Activated CD8-positive, alpha-beta T cell treated with anti-CD3 and anti-CD28 coated beads, Interleukin-2, amount 10 ng/mL, durations not matched to agents 7 days and 5 days (primary cell): ENCODE results near the gene THAP10. TPM values are rescaled to one million over a fixed set of nuclear protein-coding genes. Genes with fewer than 3 reads are reported as not detected.
"Not testable (repeated sequence)": the region's sequence is repeated elsewhere in the genome, so short reads cannot be mapped to it uniquely, and the experiment has no call there.

Experiments
- ATAC-seq: fragments of 150-1000 bp; cut with Tn5 transposase; one replicate; pipeline ENCODE4 v1.10.0; 2021; ENCODE audit warnings: moderate library complexity
- CTCF ChIA-PET: fragments of 350-600 bp; sonication (Branson Sonifier 250); formaldehyde crosslinking; loops from one replicate; lab custom pipeline; 2021; ENCODE audit warnings: antibody characterized with exemption; lab: Charles Lee
- POLR2A ChIA-PET: fragments of 350-600 bp; sonication (Branson Sonifier 250); formaldehyde crosslinking; loops from one replicate; lab custom pipeline; 2021; ENCODE audit warnings: antibody characterized with exemption; lab: Charles Lee
- DNase-seq: peaks from one replicate; pipeline ENCODE4 v3.0.0-alpha.2; 2020
- H3K27ac Mint-ChIP-seq: one replicate; pipeline ENCODE4 v1.8.0; 2021; ENCODE audit warnings: mild to moderate bottlenecking, mixed read lengths
- H3K27me3 Mint-ChIP-seq: one replicate; pipeline ENCODE4 v1.8.0; 2021; ENCODE audit warnings: low read depth, mixed read lengths
- H3K36me3 Mint-ChIP-seq: one replicate; pipeline ENCODE4 v1.8.0; 2021; ENCODE audit warnings: low read depth, mixed read lengths
- H3K4me1 Mint-ChIP-seq: one replicate; pipeline ENCODE4 v1.8.0; 2021; ENCODE audit warnings: low read depth, mixed read lengths
- H3K4me3 Mint-ChIP-seq: one replicate; pipeline ENCODE4 v1.8.0; 2021; ENCODE audit warnings: mild to moderate bottlenecking, mixed read lengths
- H3K9me3 Mint-ChIP-seq: one replicate; pipeline ENCODE4 v1.8.0; 2022; ENCODE audit warnings: mixed read lengths; ENCODE audit not compliant: insufficient read depth
- total RNA-seq, 2 experiments: library from RNA; stranded (reverse); gene quantifications; one replicate each; pipeline ENCODE4 v1.2.3, GENCODE V29; 2021

THAP10 gene
- total RNA-seq, 2 experiments from 2014 or later = not detected

DNA sequence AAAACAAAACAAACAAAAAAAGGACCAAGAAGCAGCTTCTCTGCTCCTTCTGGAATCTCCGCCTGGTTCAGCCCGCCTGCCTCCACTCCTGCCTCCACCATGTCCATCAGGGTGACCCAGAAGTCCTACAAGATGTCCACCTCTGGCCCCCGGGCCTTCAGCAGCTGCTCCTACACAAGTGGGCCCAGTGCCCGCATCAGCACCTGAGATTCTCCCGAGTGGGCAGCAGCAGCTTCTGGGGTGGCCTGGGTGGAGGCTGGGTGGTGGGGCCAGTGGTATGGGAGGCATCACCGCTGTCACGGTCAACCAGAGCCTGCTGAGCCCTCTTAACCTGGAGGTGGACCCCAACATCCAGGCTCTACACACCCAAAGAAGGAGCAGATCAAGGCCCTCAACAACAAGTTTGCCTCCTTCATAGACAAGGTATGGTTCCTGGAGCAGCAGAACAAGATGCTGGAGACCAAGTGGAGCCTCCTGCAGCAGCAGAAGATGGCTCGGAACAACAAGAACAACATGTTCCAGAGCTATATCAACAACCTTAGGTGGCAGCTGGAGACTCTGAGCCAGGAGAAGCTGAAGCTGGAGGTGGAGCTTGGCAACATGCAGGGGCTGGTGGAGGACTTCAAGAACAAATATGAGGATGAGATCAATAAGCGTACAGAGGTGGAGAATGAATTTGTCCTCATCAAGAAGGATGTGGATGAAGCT lies 33.5 kb downstream of the THAP10 start:
- H3K36me3 Mint-ChIP-seq, H3K4me1 Mint-ChIP-seq, H3K4me3 Mint-ChIP-seq, POLR2A ChIA-PET, CTCF ChIA-PET, ATAC-seq, H3K27ac Mint-ChIP-seq, H3K9me3 Mint-ChIP-seq, DNase-seq: not testable (repeated sequence)
- peaks cover 29% of the 10 kb centered on the region for H3K27me3 Mint-ChIP-seq

GRCh38 chr15:70857562-70858285 lies 34.5 kb downstream of the THAP10 start:
- Mint-ChIP-seq H3K27ac (no peak overlapping the region), H3K4me1 (peaks cover 9% of the 10 kb centered on the region), H3K36me3 (no peaks in the 10 kb centered on the region), H3K4me3 (no peak overlapping the region), H3K27me3 (peaks cover 32% of the 10 kb centered on the region), H3K9me3 (no peaks in the 10 kb centered on the region)
- no peak for DNase-seq
- ATAC-seq = no peak
- CTCF ChIA-PET = no interaction called here
- POLR2A ChIA-PET = no interaction called here

DNA sequence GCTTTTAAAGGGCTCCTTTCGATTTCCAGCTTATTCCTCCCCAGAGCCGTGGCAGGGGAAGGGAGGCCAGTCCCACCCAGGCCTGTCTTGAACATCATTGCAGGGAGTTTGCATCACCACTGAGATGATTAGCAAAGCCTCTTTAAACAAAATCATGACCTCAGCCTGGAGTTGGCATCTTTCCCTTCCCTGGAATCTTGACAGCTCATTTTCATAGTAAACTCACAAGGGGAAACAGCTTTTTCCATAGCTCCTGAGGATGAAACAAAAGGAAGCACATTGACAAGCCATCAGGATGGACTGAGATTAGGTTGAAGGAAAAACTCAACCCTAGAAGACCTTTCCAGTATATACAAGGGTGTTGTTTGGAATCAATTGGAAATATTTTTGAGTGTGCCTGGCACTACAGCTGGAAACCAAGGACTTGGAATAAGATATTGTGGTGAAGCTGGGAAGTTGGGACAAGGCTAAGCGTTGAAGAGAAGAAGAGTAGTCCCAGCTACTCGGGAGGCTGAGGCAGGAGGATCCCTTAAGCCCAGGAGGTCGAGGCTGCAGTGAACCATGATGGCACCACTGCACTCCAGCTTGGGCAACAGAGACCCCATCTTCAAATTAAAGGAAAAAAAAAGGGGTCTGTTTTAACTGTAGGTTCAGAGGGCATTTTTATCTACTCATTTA lies 35.2 kb downstream of the THAP10 start:
- ChIA-PET CTCF (no interaction called here), POLR2A (no interaction called here)
- no peak overlapping the region for H3K4me3 Mint-ChIP-seq
- no peaks in the 10 kb centered on the region for H3K9me3 Mint-ChIP-seq
- no peaks in the 10 kb centered on the region for H3K36me3 Mint-ChIP-seq
- ATAC-seq (no peak), DNase-seq (no peak)
- H3K27ac Mint-ChIP-seq = no peak overlapping the region
- peaks cover 38% of the 10 kb centered on the region for H3K27me3 Mint-ChIP-seq
- peaks cover 9% of the 10 kb centered on the region for H3K4me1 Mint-ChIP-seq

DNA sequence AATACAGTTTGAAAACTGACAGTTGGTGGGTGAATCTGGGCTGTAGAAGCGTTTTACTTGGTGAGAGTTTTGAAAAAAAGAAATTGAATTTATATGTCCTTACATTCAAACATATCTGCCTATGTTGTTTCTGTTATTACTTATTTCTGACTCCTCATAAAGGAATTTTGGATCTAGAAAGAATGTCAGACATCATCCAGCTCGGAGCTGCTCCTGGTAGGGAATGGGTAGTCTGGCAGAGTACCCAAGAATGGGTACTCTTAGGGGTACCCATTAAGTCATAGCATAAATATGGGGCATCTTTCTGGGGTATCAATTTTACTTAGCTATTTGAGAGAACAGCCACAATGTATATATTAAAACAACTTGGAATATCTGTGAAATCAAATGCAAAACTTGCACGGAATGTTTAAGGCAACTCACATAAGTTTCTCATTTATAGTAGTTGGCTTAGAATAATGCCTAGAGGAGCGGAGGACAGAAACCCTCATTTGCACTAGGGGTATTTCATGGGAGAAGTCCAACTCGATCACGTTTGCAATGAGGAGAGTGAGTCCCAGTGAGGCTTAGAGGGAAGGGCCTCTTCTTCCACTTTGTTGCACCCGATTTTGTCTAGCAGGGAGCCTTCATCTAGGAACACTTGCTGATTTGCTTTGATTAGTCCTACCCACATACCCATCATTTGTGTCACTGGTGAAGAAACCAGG lies 35.9 kb downstream of the THAP10 start:
- DNase-seq = no peak
- no peak overlapping the region for H3K4me3 Mint-ChIP-seq
- H3K4me1 Mint-ChIP-seq = peaks cover 9% of the 10 kb centered on the region
- no peaks in the 10 kb centered on the region for H3K9me3 Mint-ChIP-seq
- CTCF ChIA-PET = no interaction called here
- no peak overlapping the region for H3K27ac Mint-ChIP-seq
- no peak for ATAC-seq
- POLR2A ChIA-PET = no interaction called here
- no peaks in the 10 kb centered on the region for H3K36me3 Mint-ChIP-seq
- peaks cover 45% of the 10 kb centered on the region for H3K27me3 Mint-ChIP-seq

- Mint-ChIP-seq H3K9me3 (no peaks in the 10 kb centered on the region), H3K36me3 (no peaks in the 10 kb centered on the region), H3K27ac (no peak overlapping the region), H3K4me3 (no peak overlapping the region), H3K4me1 (peaks cover 9% of the 10 kb centered on the region), H3K27me3 (peaks cover 49% of the 10 kb centered on the region)
- POLR2A ChIA-PET = no interaction called here
- CTCF ChIA-PET = no interaction called here
- ATAC-seq (no peak), DNase-seq (no peak)
Measured at GRCh38 chr15:70855764-70856163, 36.5 kb downstream of the THAP10 start.

DNA sequence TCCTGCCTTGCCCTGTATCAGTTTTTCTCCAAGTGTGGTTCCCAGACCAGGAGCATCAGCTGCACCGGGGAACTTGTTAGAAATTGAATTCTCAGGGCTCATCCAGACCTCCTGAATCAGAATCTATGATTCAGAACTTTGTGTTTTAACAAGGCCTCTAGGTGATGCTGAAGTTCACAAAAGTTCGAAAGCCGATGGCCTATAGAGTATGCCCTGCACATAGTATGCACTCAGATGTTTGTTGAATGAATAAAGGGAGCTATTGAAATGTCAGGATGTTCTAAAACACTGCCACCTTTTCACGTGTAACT lies 37.6 kb downstream of the THAP10 start:
- Mint-ChIP-seq H3K4me1 (peaks cover 9% of the 10 kb centered on the region), H3K27ac (no peak overlapping the region)
- CTCF ChIA-PET = no interaction called here

DNA sequence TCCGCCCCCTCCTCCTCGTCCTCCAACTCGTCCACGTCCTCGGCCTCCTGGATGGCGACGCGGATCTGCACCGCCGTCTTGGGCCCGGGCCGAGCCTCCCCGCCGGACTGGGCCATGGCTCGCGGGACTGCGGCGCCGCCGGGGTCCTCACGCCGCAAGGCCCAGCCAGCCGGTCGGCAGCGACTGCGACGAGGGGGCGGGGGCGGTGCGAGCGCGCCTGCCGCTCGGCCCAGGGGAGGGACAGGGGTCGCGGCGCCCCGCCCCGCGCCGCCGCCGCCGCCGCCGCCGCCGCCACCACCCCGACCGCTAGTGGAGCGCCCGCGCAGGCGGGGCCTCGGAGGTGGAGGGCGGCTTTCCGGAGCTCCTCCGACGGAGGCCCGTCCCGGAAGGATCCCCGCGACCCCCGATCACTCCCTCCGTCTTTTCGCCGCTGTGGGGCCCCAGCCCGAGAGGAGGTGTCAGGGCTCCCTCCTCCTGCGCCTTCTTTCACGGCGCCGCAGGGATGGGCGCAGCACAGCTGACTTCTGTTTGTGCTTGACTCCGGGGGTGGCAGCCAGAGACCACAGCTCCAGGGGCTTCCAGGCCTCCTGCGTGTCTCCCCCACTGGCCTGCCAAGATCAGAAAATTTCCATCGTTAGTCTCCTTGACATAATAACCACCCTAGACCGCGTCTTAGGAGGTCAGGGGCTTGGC lies 38.1 kb downstream of the THAP10 start, which contains the start of gene LARP6:
TSS of gene LARP6 (minus strand) at position 185 of the 693 bp plus-strand sequence. CDS start at position 116, 69 bp downstream.
- CTCF ChIA-PET = no interaction called here
- H3K4me3 Mint-ChIP-seq = peak within 1 kb of the TSS; percentile 54
- ATAC-seq (peak; percentile 71), DNase-seq (no peak)
- H3K27ac Mint-ChIP-seq = no peak within 1 kb of the TSS
- H3K36me3 Mint-ChIP-seq = no peaks in the 10 kb centered on the region
- H3K4me1 Mint-ChIP-seq = peaks cover 9% of the 10 kb centered on the region
- POLR2A ChIA-PET = no interaction called here
- H3K27me3 Mint-ChIP-seq = peaks cover 61% of the 10 kb centered on the region
- no peaks in the 10 kb centered on the region for H3K9me3 Mint-ChIP-seq

More for the DNA sequence above, 37.6 kb downstream of the THAP10 start:
- ATAC-seq (no peak), DNase-seq (no peak)
- peak overlapping the region; percentile 54 for H3K4me3 Mint-ChIP-seq
- no peaks in the 10 kb centered on the region for H3K9me3 Mint-ChIP-seq
- peaks cover 59% of the 10 kb centered on the region for H3K27me3 Mint-ChIP-seq
- POLR2A ChIA-PET = no interaction called here
- no peaks in the 10 kb centered on the region for H3K36me3 Mint-ChIP-seq

- H3K27ac Mint-ChIP-seq = no peak overlapping the region
- ATAC-seq (no peak), DNase-seq (no peak)
- ChIA-PET POLR2A (no interaction called here), CTCF (no interaction called here)
- no peaks in the 10 kb centered on the region for H3K36me3 Mint-ChIP-seq
- peaks cover 61% of the 10 kb centered on the region for H3K27me3 Mint-ChIP-seq
- no peaks in the 10 kb centered on the region for H3K9me3 Mint-ChIP-seq
- peaks cover 9% of the 10 kb centered on the region for H3K4me1 Mint-ChIP-seq
- H3K4me3 Mint-ChIP-seq = no peak overlapping the region
Measured at GRCh38 chr15:70853318-70853972, 38.8 kb downstream of the THAP10 start.

DNA sequence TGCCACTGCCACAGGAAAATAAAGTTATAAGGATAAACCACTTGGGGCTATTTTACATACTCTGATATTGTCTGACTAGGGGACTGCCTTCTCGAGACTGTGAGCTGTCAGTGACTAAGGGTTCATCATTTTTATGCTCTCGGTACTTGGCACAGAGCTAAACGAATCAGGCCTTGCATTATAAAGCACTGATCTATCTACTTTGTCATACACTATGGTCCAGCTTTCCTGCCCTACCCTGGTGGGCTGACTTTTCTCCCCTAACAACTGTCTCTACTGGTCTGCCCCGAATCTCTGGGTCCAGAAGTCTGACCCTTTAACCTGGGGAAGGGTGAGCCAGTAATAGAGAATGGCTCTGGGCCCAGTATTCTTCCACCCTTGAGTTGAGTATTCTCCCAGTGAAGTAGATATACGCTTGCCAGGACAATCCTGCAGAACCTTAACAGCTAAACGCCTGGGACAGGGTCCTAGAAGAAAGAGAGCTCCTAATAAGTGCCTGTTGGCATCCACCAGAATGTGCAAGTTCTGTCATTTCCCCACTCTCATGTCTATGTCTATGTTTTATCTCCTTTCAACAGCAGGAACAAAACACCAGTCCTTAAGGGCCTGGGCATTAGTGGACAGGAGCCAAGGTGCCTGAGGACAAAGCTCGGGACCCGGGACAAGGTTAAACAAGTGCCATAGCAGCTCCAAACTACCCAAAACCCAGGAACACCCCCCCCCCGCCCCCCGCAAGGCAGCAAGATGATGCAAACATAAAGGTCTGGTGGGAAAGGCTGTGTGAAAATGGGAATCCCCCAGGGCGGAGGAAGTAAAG lies 39.5 kb downstream of the THAP10 start:
- ChIA-PET POLR2A (no interaction called here), CTCF (no interaction called here)
- H3K27me3 Mint-ChIP-seq = peaks cover 63% of the 10 kb centered on the region
- ATAC-seq (no peak), DNase-seq (no peak)
- no peak overlapping the region for H3K4me3 Mint-ChIP-seq
- H3K27ac Mint-ChIP-seq = no peak overlapping the region
- H3K36me3 Mint-ChIP-seq = no peaks in the 10 kb centered on the region
- H3K9me3 Mint-ChIP-seq = no peaks in the 10 kb centered on the region
- H3K4me1 Mint-ChIP-seq = peaks cover 9% of the 10 kb centered on the region

- no peak for ATAC-seq
- Mint-ChIP-seq H3K36me3 (no peaks in the 10 kb centered on the region), H3K9me3 (no peaks in the 10 kb centered on the region), H3K27ac (no peak overlapping the region), H3K27me3 (peaks cover 61% of the 10 kb centered on the region), H3K4me1 (peaks cover 9% of the 10 kb centered on the region), H3K4me3 (no peak overlapping the region)
- POLR2A ChIA-PET = no interaction called here
- no peak for DNase-seq
- CTCF ChIA-PET = interaction anchor here (1.1 kb wide), 1 partner anchor 27 kb away, joined by 4 read pairs; no protein-coding TSS in a partner anchor
Measured at GRCh38 chr15:70851889-70852288, 40.3 kb downstream of the THAP10 start.
